Mucosa of rectum (tissue), 2 donors: Measurements from ENCODE around the gene POLR2A.

Experiments used
- H3K27ac ChIP-seq, 2 donors: one replicate each; pipeline ENCODE4 v1.7.0; 2013; ENCODE audit warnings: inconsistent platforms in 2 of 2, low read depth in 2 of 2, low read length in 2 of 2
- H3K27me3 ChIP-seq, 2 donors: one replicate each; pipeline ENCODE4 v1.7.0; 2013; ENCODE audit warnings: low read length in 2 of 2; ENCODE audit not compliant: control insufficient read depth in 2 of 2, insufficient read depth in 2 of 2
- H3K36me3 ChIP-seq, 2 donors: one replicate each; pipeline ENCODE4 v1.7.0; 2013; ENCODE audit warnings: low read length in 2 of 2; ENCODE audit not compliant: control insufficient read depth in 2 of 2, insufficient read depth in 2 of 2
- H3K4me1 ChIP-seq, 2 donors: one replicate each; pipeline ENCODE4 v1.7.0; 2013; ENCODE audit warnings: low read length in 2 of 2, mild to moderate bottlenecking in 1 of 2; ENCODE audit not compliant: control insufficient read depth in 2 of 2, insufficient read depth in 2 of 2
- H3K4me3 ChIP-seq, 2 donors: one replicate each; pipeline ENCODE4 v1.7.0; 2013; ENCODE audit warnings: low read length in 2 of 2
- H3K9ac ChIP-seq, 2 donors: one replicate each; pipeline ENCODE4 v1.7.0; 2013; ENCODE audit warnings: low read length in 2 of 2, low read depth in 1 of 2, mild to moderate bottlenecking in 1 of 2
- H3K9me3 ChIP-seq, 2 donors: one replicate each; pipeline ENCODE4 v1.7.0; 2013; ENCODE audit warnings: low read length in 2 of 2; ENCODE audit not compliant: control insufficient read depth in 2 of 2
- donor health status: healthy.
- donor health status: Normal muscosa, but diverticular disease.

POLR2A gene

GRCh38 chr17:7491583-7491982 is 7.4 kb downstream of the POLR2A start:
- H3K4me3 ChIP-seq = peak overlapping the region in 1 of 2 donors; percentile 2
- no peaks in the 10 kb centered on the region for H3K9me3 ChIP-seq
- H3K27me3 ChIP-seq = no peaks in the 10 kb centered on the region
- H3K4me1 ChIP-seq = peaks cover 14 to 34% of the 10 kb centered on the region in 2 donors
- H3K27ac ChIP-seq = peak overlapping the region in 1 of 2 donors; percentile 41
- peaks cover 11 to 25% of the 10 kb centered on the region in 2 donors for H3K36me3 ChIP-seq
- no peak overlapping the region for H3K9ac ChIP-seq

DNA sequence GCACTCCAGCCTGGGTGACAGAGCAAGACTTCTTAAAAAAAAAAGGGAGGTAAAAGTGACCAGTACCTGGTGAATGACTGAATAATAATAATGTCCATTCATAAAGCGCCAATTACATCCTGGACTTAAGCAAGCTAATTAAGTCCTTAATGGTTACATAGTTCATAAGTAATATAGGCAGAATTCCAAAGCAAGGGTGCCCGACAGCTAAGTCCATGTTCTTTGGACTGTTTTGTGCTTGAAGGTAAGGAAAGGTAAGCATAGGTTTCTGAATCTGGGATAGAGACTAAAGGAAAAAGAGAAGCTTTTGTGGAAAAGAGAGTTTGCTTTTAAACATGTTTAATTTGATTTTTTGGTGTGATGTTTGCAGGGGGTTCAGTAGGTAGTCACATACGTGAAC is 9.8 kb downstream of the POLR2A start:
- Histone ChIP-seq H3K27me3 (no peaks in the 10 kb centered on the region), H3K4me1 (peaks cover 3 to 24% of the 10 kb centered on the region in 2 donors), H3K9me3 (no peaks in the 10 kb centered on the region), H3K36me3 (peaks cover 33 to 44% of the 10 kb centered on the region in 2 donors), H3K27ac (no peak overlapping the region), H3K9ac (no peak overlapping the region), H3K4me3 (no peak overlapping the region)

- Histone ChIP-seq H3K4me1 (peaks cover 3 to 13% of the 10 kb centered on the region in 2 donors), H3K36me3 (peaks cover 44 to 59% of the 10 kb centered on the region in 2 donors), H3K9ac (no peak overlapping the region), H3K9me3 (no peaks in the 10 kb centered on the region), H3K27ac (no peak overlapping the region), H3K27me3 (no peaks in the 10 kb centered on the region), H3K4me3 (no peak overlapping the region)
These were observed 11.8 kb downstream of the POLR2A start for GRCh38 chr17:7495906-7496434.

GRCh38 chr17:7496470-7497183 is 12.5 kb downstream of the POLR2A start:
- no peak overlapping the region for H3K4me3 ChIP-seq
- H3K27ac ChIP-seq = no peak overlapping the region
- H3K9me3 ChIP-seq = no peaks in the 10 kb centered on the region
- peaks cover under 1 to 9% of the 10 kb centered on the region in 2 donors for H3K4me1 ChIP-seq
- H3K9ac ChIP-seq = no peak overlapping the region
- H3K36me3 ChIP-seq = peaks cover 50 to 66% of the 10 kb centered on the region in 2 donors
- no peaks in the 10 kb centered on the region for H3K27me3 ChIP-seq

DNA sequence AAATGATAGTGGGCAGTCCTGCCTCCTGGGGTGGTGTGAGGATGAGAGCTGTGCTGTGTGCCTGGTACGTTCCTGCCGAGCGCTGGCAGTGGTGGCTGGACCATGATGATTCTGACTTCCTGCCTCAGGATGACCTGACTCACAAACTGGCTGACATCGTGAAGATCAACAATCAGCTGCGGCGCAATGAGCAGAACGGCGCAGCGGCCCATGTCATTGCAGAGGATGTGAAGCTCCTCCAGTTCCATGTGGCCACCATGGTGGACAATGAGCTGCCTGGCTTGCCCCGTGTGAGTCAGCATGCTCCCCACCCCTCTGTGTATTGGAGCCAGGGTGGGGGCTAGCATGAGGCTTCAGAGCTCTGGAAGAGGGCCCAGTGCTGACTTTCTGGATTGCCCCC is 13.1 kb downstream of the POLR2A start:
- Histone ChIP-seq H3K27me3 (no peaks in the 10 kb centered on the region), H3K9ac (no peak overlapping the region), H3K4me3 (no peak overlapping the region), H3K36me3 (peaks cover 56 to 68% of the 10 kb centered on the region in 2 donors), H3K9me3 (no peaks in the 10 kb centered on the region), H3K27ac (no peak overlapping the region), H3K4me1 (peaks cover 0 to 3% of the 10 kb centered on the region in 2 donors)

DNA sequence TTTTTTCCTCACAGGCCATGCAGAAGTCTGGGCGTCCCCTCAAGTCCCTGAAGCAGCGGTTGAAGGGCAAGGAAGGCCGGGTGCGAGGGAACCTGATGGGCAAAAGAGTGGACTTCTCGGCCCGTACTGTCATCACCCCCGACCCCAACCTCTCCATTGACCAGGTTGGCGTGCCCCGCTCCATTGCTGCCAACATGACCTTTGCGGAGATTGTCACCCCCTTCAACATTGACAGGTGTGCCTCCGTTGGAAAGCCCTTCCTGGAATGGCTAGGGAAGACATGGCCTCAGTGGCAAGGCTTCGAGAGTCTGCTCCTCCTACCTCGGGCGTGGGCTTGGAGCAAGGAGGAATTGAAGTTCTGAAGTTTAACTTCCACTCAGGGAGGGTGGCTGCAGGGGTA is 13.5 kb downstream of the POLR2A start:
- H3K27me3 ChIP-seq = no peaks in the 10 kb centered on the region
- no peaks in the 10 kb centered on the region for H3K9me3 ChIP-seq
- no peak overlapping the region for H3K9ac ChIP-seq
- H3K4me1 ChIP-seq = peaks cover 0 to 3% of the 10 kb centered on the region in 2 donors
- peaks cover 60 to 72% of the 10 kb centered on the region in 2 donors for H3K36me3 ChIP-seq
- no peak overlapping the region for H3K4me3 ChIP-seq
- H3K27ac ChIP-seq = no peak overlapping the region

DNA sequence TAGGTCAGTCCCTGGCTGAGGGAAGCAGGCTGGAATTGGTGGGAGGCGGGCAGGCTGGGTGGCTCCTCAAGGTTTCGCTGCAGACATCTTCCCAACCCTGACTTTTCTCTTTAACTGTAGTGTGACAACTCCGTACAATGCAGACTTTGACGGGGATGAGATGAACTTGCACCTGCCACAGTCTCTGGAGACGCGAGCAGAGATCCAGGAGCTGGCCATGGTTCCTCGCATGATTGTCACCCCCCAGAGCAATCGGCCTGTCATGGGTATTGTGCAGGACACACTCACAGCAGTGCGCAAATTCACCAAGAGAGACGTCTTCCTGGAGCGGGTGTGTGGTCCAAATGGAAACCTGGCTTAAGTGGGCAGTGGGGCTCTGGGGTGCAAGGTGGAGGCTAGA is 15.0 kb downstream of the POLR2A start:
- Histone ChIP-seq H3K9ac (no peak overlapping the region), H3K27ac (no peak overlapping the region), H3K4me1 (no peaks in the 10 kb centered on the region), H3K4me3 (no peak overlapping the region), H3K9me3 (no peaks in the 10 kb centered on the region), H3K27me3 (no peaks in the 10 kb centered on the region), H3K36me3 (peaks cover 76 to 82% of the 10 kb centered on the region in 2 donors)

GRCh38 chr17:7501729-7502128 is 17.6 kb downstream of the POLR2A start:
- H3K4me3 ChIP-seq = no peak overlapping the region
- H3K9ac ChIP-seq = no peak overlapping the region
- no peaks in the 10 kb centered on the region for H3K27me3 ChIP-seq
- H3K9me3 ChIP-seq = no peaks in the 10 kb centered on the region
- no peak overlapping the region for H3K27ac ChIP-seq
- peaks cover 77 to 83% of the 10 kb centered on the region in 2 donors for H3K36me3 ChIP-seq
- no peaks in the 10 kb centered on the region for H3K4me1 ChIP-seq

- Histone ChIP-seq H3K36me3 (peaks cover 71 to 82% of the 10 kb centered on the region in 2 donors), H3K9me3 (no peaks in the 10 kb centered on the region), H3K27ac (no peak overlapping the region), H3K27me3 (no peaks in the 10 kb centered on the region), H3K4me1 (no peaks in the 10 kb centered on the region), H3K9ac (no peak overlapping the region), H3K4me3 (no peak overlapping the region)
These were observed 18.1 kb downstream of the POLR2A start for GRCh38 chr17:7502171-7502847.

GRCh38 chr17:7502987-7503386 is 18.8 kb downstream of the POLR2A start:
- Histone ChIP-seq H3K36me3 (peaks cover 66 to 79% of the 10 kb centered on the region in 2 donors), H3K9ac (no peak overlapping the region), H3K27me3 (no peaks in the 10 kb centered on the region)

More at GRCh38 chr17:7502987-7503386, 18.8 kb downstream of the POLR2A start:
- H3K4me1 ChIP-seq = no peaks in the 10 kb centered on the region
- H3K4me3 ChIP-seq = no peak overlapping the region
- no peak overlapping the region for H3K27ac ChIP-seq
- H3K9me3 ChIP-seq = no peaks in the 10 kb centered on the region
